ENCODE measurements around the gene DR1.
"Not testable (repeated sequence)": the region's sequence is repeated elsewhere in the genome, so short reads cannot be mapped to it uniquely, and the experiment has no call there.

DR1 gene

GRCh38 chr1:93344484-93344883 is 1.2 kb upstream of the DR1 start:
- DNase-seq: no peak

GRCh38 chr1:93344886-93345632 is 648 bp upstream of the DR1 start:
- no peak for DNase-seq

- DNase-seq: no peak
These were observed 800 bp downstream of the DR1 start for GRCh38 chr1:93346421-93346993.

GRCh38 chr1:93347334-93347899 is 1.7 kb downstream of the DR1 start:
- no peak for DNase-seq

GRCh38 chr1:93348104-93348728 is 2.5 kb downstream of the DR1 start:
- no peak for DNase-seq

GRCh38 chr1:93349231-93350135 is 3.8 kb downstream of the DR1 start:
- DNase-seq: no peak

- no peak for DNase-seq
These were observed 4.6 kb downstream of the DR1 start for GRCh38 chr1:93350322-93350721.

GRCh38 chr1:93350875-93351274 is 5.2 kb downstream of the DR1 start:
- no peak for DNase-seq

GRCh38 chr1:93351346-93351745 is 5.6 kb downstream of the DR1 start:
- DNase-seq: not testable (repeated sequence)

- DNase-seq: no peak
These were observed 6.7 kb downstream of the DR1 start for GRCh38 chr1:93352376-93352775.

- DNase-seq: no peak
These were observed 7.6 kb downstream of the DR1 start for GRCh38 chr1:93353286-93353685.

GRCh38 chr1:93354749-93355148 is 9.0 kb downstream of the DR1 start:
- DNase-seq: no peak

- DNase-seq: no peak
These were observed 11.5 kb downstream of the DR1 start for GRCh38 chr1:93357242-93357641.

GRCh38 chr1:93358293-93358692 is 12.6 kb downstream of the DR1 start:
- no peak for DNase-seq

GRCh38 chr1:93360111-93360510 is 14.4 kb downstream of the DR1 start:
- DNase-seq: no peak

GRCh38 chr1:93362237-93362636 is 16.5 kb downstream of the DR1 start:
- DNase-seq: no peak

- DNase-seq: no peak
These were observed 20.1 kb downstream of the DR1 start for GRCh38 chr1:93365813-93366212.

- DNase-seq: no peak
These were observed 24.0 kb downstream of the DR1 start for GRCh38 chr1:93369734-93370133.

GRCh38 chr1:93374334-93375106 is 28.8 kb downstream of the DR1 start:
- DNase-seq: no peak

GRCh38 chr1:93384656-93385055 is 38.9 kb downstream of the DR1 start:
- no peak for DNase-seq

GRCh38 chr1:93386268-93386667 is 40.6 kb downstream of the DR1 start:
- not testable (repeated sequence) for DNase-seq

- DNase-seq: no peak
These were observed 48.8 kb downstream of the DR1 start for GRCh38 chr1:93394514-93394913.

All from femur (tissue), 1 donor.